OCI-LY1 (cell line): ENCODE data around the gene TRIOBP.

Experiments
- H2AFZ ChIP-seq: fragments of 200-600 bp; sonication (generic), shearing (Covaris generic); 2 replicates; pipeline ENCODE4 v1.6.0; 2014; ENCODE audit warnings: antibody characterized with exemption, mild to moderate bottlenecking, low read length
- H3F3A ChIP-seq: fragments of 200-600 bp; sonication (generic), shearing (Covaris generic); 2 replicates; pipeline ENCODE4 v1.6.0; 2014; ENCODE audit warnings: mild to moderate bottlenecking, antibody characterized with exemption, low read length, moderate library complexity; ENCODE audit not compliant: insufficient read depth
- H3K27ac ChIP-seq: fragments of 200-600 bp; sonication (generic); 2 replicates; pipeline ENCODE4 v1.5.1; 2014; ENCODE audit warnings: low read length, mixed run types, mild to moderate bottlenecking, low read depth; ENCODE audit not compliant: poor library complexity, severe bottlenecking
- H3K27me3 ChIP-seq: fragments of 200-600 bp; sonication (generic); 2 replicates; pipeline ENCODE4 v1.6.0; 2014; ENCODE audit warnings: antibody characterized with exemption, mild to moderate bottlenecking, low read length, moderate library complexity; ENCODE audit not compliant: insufficient read depth
- H3K36me3 ChIP-seq: fragments of 200-600 bp; sonication (generic); 2 replicates; pipeline ENCODE4 v1.6.1; 2014; ENCODE audit warnings: mild to moderate bottlenecking, antibody characterized with exemption, low read length, moderate library complexity, mixed read lengths; ENCODE audit not compliant: insufficient read depth
- H3K4me1 ChIP-seq: fragments of 200-600 bp; sonication (generic); 2 replicates; pipeline ENCODE4 v1.5.1; 2014; ENCODE audit warnings: mild to moderate bottlenecking, low read length, moderate library complexity; ENCODE audit not compliant: insufficient read depth, severe bottlenecking
- H3K4me2 ChIP-seq: fragments of 200-600 bp; sonication (generic), shearing (Covaris generic); 2 replicates; pipeline ENCODE4 v1.6.1; 2014; ENCODE audit warnings: low read length
- H3K4me3 ChIP-seq: fragments of 200-600 bp; sonication (generic); 2 replicates; pipeline ENCODE4 v1.5.1; 2014; ENCODE audit warnings: low read length, low read depth, mild to moderate bottlenecking, mixed read lengths; ENCODE audit not compliant: poor library complexity, severe bottlenecking
- H3K79me2 ChIP-seq: fragments of 200-600 bp; shearing (Covaris generic); 2 replicates; pipeline ENCODE4 v1.6.1; 2016; ENCODE audit warnings: mixed run types, low read length, mixed read lengths; ENCODE audit not compliant: insufficient read depth
- H3K9ac ChIP-seq: fragments of 200-600 bp; sonication (generic), shearing (Covaris generic); 2 replicates; pipeline ENCODE4 v1.6.1; 2014; ENCODE audit warnings: mild to moderate bottlenecking, low read length, mixed read lengths
- H3K9me2 ChIP-seq: fragments of 200-600 bp; sonication (generic), shearing (Covaris generic); 2 replicates; pipeline ENCODE4 v1.6.1; 2014; ENCODE audit warnings: low read depth, mild to moderate bottlenecking, low read length, mixed read lengths
- H3K9me3 ChIP-seq: fragments of 200-600 bp; shearing (Covaris generic); 2 replicates; pipeline ENCODE4 v1.6.1; 2014; ENCODE audit warnings: low read length, mixed read lengths
- H4K20me1 ChIP-seq: fragments of 200-600 bp; sonication (generic), shearing (Covaris generic); 2 replicates; pipeline ENCODE4 v1.6.0; 2016; ENCODE audit warnings: mild to moderate bottlenecking, low read length; ENCODE audit not compliant: insufficient read depth
- EZH2 ChIP-seq: fragments of 200-600 bp; sonication (generic), shearing (Covaris generic); IDR thresholded peaks from 2 replicates; pipeline ENCODE4 v1.8.0; 2017; ENCODE audit warnings: borderline replicate concordance, mixed run types, mild to moderate bottlenecking, antibody characterized with exemption, low read length, moderate library complexity, mixed read lengths
- TF ChIP-seq, protein P1 (sequence below): fragments of 200-600 bp; sonication (generic), shearing (Covaris generic); IDR thresholded peaks from 2 replicates; pipeline ENCODE4 v1.5.1; 2017; ENCODE audit warnings: mild to moderate bottlenecking, antibody characterized with exemption, low read length, moderate library complexity, mixed read lengths

TRIOBP gene

DNA sequence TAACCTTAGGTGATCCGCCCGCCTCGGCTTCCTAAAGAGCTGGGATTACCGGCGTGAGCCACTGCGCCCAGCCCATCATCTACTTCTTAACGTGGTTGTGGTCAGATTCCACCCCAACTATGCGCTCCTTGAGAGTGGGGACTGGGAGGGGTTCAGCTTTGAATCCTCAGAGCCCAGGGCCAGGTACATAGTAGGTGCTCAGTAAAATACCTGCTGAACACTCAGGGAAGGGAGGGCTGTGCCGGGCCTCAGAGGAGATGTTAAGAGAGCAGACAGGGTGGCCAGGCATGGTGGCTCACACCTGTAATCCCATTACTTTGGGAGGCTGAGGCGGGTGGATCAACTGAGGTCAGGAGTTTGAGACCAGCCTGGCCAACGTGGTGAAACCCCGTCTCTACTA is 22.6 kb upstream of the TRIOBP start:
- no peak overlapping the region for H3K9ac ChIP-seq
- H3K4me2 ChIP-seq: no peak overlapping the region
- H3K4me3 ChIP-seq: no peak overlapping the region

DNA sequence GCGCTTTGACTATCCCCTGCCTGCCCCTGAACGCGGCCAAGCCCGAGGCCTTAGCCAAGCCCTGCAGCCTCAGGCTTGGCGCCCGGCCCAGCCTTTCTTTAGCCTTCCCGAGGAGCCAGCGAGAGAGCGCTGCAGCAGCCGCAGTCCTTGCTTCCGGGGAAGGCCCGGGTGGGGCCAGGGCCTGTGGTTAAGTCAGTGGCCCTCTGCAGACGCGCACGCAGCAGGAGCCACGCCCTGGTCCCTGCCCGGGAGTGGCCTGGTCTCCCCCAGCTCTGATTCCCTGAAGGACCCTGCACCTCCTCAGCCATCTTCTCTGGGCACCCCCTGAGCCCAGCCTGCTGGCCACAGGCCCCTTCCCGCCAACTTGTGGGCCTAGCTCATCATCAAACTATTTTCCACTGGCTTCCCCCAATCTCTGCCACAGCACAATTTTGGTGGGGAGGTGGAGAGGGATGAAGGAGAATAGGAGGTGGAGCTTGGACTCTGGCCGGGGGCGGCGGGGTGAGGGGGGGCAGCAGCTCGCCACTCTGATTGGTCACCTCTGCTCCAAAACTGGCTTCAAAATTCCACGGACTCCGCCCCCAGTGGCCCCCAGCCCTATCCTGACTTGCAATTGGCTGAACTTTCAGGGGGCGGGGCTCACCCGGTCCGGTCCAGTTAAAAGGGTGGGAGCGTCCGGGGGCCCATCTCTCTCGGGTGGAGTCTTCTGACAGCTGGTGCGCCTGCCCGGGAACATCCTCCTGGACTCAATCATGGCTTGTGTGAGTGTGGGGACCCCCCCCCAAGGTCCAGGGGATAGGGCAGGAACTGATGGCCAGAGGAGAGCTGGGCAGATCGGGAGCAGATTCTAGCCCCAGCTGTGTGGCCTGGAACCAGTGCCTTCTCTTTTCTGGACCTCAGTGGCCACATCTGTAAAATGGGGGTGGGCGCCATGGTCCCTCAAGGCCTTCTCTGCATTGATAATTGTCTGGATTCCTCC is 21.6 kb upstream of the TRIOBP start, which contains the start of gene LGALS1:
TSS of gene LGALS1 (plus strand) at position 686 of the 979 bp plus-strand sequence. CDS start at position 753, 67 bp downstream.
- Histone ChIP-seq H3F3A (no peaks in the 10 kb centered on the region), H3K9me3 (no peaks in the 10 kb centered on the region), H2AFZ (no peak within 1 kb of the TSS), H3K4me3 (peak within 1 kb of the TSS; percentile 58), H4K20me1 (no peaks in the 10 kb centered on the region), H3K27me3 (no peaks in the 10 kb centered on the region), H3K36me3 (no peaks in the 10 kb centered on the region), H3K9ac (peak within 1 kb of the TSS; percentile 65), H3K4me1 (peaks cover 36% of the 10 kb centered on the region), H3K4me2 (peak within 1 kb of the TSS; percentile 92), H3K27ac (peak within 1 kb of the TSS; percentile 92), H3K9me2 (no peaks in the 10 kb centered on the region), H3K79me2 (no peaks in the 10 kb centered on the region)
- TF ChIP-seq, protein P1, sequence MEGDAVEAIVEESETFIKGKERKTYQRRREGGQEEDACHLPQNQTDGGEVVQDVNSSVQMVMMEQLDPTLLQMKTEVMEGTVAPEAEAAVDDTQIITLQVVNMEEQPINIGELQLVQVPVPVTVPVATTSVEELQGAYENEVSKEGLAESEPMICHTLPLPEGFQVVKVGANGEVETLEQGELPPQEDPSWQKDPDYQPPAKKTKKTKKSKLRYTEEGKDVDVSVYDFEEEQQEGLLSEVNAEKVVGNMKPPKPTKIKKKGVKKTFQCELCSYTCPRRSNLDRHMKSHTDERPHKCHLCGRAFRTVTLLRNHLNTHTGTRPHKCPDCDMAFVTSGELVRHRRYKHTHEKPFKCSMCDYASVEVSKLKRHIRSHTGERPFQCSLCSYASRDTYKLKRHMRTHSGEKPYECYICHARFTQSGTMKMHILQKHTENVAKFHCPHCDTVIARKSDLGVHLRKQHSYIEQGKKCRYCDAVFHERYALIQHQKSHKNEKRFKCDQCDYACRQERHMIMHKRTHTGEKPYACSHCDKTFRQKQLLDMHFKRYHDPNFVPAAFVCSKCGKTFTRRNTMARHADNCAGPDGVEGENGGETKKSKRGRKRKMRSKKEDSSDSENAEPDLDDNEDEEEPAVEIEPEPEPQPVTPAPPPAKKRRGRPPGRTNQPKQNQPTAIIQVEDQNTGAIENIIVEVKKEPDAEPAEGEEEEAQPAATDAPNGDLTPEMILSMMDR: no peak
- TF ChIP-seq EZH2: no peak

More for the DNA sequence above, 22.6 kb upstream of the TRIOBP start:
- Histone ChIP-seq H3K27me3 (no peaks in the 10 kb centered on the region), H3K27ac (no peak overlapping the region), H3K9me3 (no peaks in the 10 kb centered on the region), H3K4me1 (peaks cover 36% of the 10 kb centered on the region), H3F3A (no peaks in the 10 kb centered on the region), H4K20me1 (no peaks in the 10 kb centered on the region), H3K79me2 (no peaks in the 10 kb centered on the region), H3K9me2 (no peaks in the 10 kb centered on the region), H3K36me3 (no peaks in the 10 kb centered on the region), H2AFZ (no peak overlapping the region)
- TF ChIP-seq EZH2: no peak
- TF ChIP-seq, protein P1: no peak

DNA sequence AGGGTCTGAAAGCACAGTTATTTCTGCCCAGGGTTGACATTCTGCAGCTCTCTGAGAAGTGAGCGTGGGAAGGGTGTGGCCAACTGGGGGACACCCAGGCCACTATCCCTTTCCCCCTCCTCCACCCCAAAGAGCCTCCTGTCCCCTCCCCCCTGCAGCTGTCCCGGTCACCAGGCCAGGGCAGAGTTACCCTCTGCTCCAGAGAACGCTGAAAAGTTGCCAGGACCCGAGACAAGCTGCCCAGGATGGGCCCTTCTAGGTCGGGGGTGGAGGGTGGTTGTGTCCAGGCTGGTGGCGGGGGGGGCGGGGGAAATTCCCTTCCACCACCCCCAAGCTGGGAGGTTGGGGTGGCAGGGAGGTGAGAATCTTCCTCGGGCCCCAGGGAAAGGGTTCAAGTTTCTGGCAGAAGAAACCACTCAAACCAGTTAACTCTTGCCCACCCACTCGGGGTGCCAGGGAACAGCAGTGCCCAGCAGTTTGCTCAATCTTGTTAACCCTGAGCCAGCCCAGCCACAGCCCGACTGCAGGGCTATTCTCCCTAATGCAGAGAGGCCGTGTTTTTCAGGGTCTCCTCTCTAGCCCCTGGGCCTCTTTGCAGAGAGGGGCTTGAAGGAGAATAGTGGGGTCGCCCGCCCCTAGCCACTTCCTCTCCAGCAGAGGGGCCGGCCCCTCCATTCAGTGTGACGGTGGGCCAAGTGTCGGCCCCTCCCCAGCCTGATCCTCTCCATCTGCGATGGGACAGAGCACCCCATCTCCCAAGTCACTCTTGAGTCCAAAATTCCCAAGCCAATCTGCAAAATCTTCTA is 20.7 kb upstream of the TRIOBP start:
- no peaks in the 10 kb centered on the region for H4K20me1 ChIP-seq
- peak overlapping the region; percentile 92 for H3K4me2 ChIP-seq
- TF ChIP-seq, protein P1: no peak
- TF ChIP-seq EZH2: no peak
- peak overlapping the region; percentile 65 for H3K9ac ChIP-seq
- H3K9me3 ChIP-seq: no peaks in the 10 kb centered on the region
- peaks cover 36% of the 10 kb centered on the region for H3K4me1 ChIP-seq
- no peaks in the 10 kb centered on the region for H3K27me3 ChIP-seq
- no peaks in the 10 kb centered on the region for H3K9me2 ChIP-seq
- no peaks in the 10 kb centered on the region for H3K79me2 ChIP-seq
- H2AFZ ChIP-seq: no peak overlapping the region
- no peaks in the 10 kb centered on the region for H3K36me3 ChIP-seq
- H3F3A ChIP-seq: no peaks in the 10 kb centered on the region
- peak overlapping the region; percentile 92 for H3K27ac ChIP-seq
- peak overlapping the region; percentile 58 for H3K4me3 ChIP-seq
